Fibroblast of pulmonary artery (primary cell): ENCODE measurements around the gene UBE2G1.

Experiments used
- DNase-seq: peaks from one replicate; pipeline ENCODE4 v3.0.0-alpha.2; 2010; ENCODE audit warnings: low read depth
- H3K4me3 ChIP-seq: replicated peaks from 2 replicates; pipeline ENCODE4 v1.5.1; 2011; ENCODE audit warnings: low read depth, mild to moderate bottlenecking, control low read depth, low read length, moderate library complexity
- CTCF ChIP-seq: IDR thresholded peaks from 2 replicates; pipeline ENCODE4 v1.5.1; 2011; ENCODE audit warnings: mild to moderate bottlenecking, control low read depth, low read length, inconsistent platforms; ENCODE audit errors: missing control alignments

UBE2G1 gene

DNA sequence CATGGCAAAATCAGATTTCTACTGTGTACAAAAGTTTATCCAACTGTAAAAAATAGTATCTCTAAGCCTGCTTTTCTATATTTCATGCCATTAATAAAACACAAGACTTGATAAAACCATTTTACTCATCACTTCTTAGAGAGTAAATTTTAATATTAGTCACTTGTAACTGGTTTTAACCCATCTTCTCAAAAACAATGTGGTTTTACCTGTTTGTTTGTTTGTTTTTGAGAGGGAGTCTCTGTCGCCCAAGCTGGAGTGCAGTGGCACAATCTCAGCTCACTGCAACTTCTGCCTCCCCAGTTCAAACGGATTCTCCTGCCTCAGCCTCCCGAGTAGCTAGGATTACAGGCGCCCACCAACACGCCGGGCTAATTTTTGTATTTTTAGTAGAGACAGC, 32.1 kb downstream of the UBE2G1 start:
- H3K4me3 ChIP-seq: no peak overlapping the region
- TF ChIP-seq CTCF: no peak
- no peak for DNase-seq

DNA sequence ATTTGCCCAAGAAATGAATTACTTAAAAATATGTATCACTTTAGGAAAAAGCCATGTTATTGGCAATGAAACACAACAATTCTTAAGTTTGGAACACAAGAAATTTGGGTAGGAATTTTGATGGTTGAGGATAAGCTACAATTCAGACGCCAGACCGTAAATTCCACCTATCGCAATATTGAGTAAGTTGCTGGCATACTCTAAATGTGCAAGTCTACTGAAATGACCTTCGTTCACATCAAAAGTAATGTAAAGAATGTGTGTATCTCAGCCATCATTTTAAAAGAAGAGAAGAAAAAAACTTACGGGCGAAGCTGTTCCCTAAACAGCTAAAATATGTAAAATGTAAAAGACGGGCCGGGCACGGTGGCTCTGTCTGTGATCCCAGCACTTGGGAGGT, 33.4 kb downstream of the UBE2G1 start:
- no peak for DNase-seq
- no peak for TF ChIP-seq CTCF
- H3K4me3 ChIP-seq: no peak overlapping the region

DNA sequence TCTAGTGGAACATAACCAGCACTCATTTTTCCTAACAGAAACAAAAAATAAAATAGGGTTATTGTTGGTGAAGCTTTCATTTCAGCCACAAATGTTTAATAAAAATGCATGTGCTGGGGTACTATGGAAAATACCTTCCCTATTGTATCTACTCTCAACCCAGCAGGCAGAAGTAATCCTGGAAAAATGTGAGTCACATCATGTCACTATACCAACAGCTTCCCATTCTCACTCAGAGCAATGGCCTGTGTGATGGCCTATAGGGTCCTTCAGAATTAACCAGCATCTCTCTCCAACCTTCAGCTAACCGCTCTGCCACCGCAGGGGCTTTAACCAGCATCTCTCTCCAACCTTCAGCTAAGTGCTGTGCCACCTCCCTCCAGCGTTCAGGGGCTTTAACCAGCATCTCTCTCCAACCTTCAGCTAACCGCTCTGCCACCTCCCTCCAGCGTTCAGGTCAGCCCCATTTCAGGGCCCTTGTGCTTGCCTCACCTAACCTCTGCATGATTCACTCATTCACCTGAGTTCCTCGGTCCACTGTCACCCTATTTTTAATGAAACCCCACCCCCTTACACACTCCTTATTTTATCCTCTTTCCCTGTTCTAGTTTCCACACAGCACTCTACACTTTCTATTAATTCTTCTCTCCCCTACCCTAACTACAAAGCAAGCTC, 34.0 kb downstream of the UBE2G1 start:
- H3K4me3 ChIP-seq: no peak overlapping the region
- no peak for DNase-seq
- TF ChIP-seq CTCF: no peak

- DNase-seq: no peak
- no peak overlapping the region for H3K4me3 ChIP-seq
- no peak for TF ChIP-seq CTCF
These were observed 34.9 kb downstream of the UBE2G1 start for GRCh38 chr17:4331614-4332013.

GRCh38 chr17:4329838-4330237, 36.6 kb downstream of the UBE2G1 start:
- peak; percentile 87 for DNase-seq
- no peak overlapping the region for H3K4me3 ChIP-seq
- no peak for TF ChIP-seq CTCF

DNA sequence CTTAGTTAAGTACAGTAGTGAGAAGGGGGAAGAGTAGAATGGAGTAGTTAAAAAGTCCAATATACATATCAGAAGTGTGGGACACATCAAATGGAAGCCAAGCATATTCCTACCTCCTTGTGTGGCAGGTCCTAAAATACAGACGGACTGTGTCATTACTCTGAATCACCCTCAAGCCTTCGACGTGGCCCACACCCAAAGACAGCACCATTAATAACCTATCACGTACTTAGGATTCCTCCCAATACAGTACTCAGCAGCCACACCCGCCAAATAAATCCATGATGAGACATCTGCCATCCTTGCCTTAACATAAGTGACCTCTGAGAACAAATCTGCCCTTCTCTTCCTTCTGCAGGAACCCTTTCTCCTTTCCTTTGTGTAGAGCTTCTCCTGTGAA, 38.9 kb downstream of the UBE2G1 start:
- no peak overlapping the region for H3K4me3 ChIP-seq
- TF ChIP-seq CTCF: no peak
- DNase-seq: peak; percentile 33

DNA sequence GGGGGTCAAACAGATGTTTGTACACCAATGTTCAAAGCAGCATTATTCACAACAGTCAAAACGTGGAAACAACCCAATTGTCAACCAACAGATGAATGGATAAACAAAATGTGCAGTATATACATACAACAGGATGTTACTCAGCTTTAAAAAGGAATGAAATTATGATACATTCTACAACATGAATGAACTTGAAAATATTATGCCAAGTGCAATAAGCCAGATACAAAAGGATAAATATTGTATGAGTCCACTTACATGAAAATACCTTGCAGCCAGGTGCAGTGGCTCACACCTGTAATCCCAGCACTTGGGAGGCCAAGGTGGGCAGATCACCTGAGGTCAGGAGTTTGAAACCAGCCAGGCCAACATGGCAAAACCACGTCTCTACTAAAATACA, 39.9 kb downstream of the UBE2G1 start:
- H3K4me3 ChIP-seq: no peak overlapping the region
- no peak for TF ChIP-seq CTCF
- DNase-seq: no peak
